ENCODE data around the gene MICA.
A peak's percentile ranks its signal among the peaks of the same experiment; 100 is the strongest.
"Not testable (repeated sequence)": the region's sequence is repeated elsewhere in the genome, so short reads cannot be mapped to it uniquely, and the experiment has no call there.

MICA gene

DNA sequence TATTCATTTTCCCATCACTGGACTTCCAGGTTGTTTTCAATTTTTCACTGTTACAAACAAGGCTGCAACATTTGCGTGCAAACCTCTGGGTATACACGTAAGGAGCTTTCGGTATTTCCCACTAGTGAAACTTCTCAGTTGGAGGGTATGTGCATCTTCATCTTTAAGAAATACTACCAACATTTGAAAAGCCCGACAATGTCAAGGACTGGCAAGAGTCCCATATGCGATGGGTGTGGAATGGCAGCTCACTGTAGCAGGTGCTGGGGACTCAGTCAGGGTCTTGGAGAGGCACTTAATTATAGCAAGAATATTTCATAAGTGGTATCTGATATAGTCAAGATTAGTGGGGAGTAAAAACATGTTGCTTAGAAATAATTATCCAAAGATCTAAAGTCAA lies 37.5 kb upstream of the MICA start:
- TF ChIP-seq, protein P1, sequence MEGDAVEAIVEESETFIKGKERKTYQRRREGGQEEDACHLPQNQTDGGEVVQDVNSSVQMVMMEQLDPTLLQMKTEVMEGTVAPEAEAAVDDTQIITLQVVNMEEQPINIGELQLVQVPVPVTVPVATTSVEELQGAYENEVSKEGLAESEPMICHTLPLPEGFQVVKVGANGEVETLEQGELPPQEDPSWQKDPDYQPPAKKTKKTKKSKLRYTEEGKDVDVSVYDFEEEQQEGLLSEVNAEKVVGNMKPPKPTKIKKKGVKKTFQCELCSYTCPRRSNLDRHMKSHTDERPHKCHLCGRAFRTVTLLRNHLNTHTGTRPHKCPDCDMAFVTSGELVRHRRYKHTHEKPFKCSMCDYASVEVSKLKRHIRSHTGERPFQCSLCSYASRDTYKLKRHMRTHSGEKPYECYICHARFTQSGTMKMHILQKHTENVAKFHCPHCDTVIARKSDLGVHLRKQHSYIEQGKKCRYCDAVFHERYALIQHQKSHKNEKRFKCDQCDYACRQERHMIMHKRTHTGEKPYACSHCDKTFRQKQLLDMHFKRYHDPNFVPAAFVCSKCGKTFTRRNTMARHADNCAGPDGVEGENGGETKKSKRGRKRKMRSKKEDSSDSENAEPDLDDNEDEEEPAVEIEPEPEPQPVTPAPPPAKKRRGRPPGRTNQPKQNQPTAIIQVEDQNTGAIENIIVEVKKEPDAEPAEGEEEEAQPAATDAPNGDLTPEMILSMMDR (IDR thresholded peaks at IDR 0.05; ENCODE audit: low read depth, low read length), result no peak
- H3K4me1 ChIP-seq, result no peaks in the 10 kb centered on the region
- H3K9me3 ChIP-seq, result no peaks in the 10 kb centered on the region
- H3K27me3 ChIP-seq, result peaks cover 48% of the 10 kb centered on the region
- no peaks in the 10 kb centered on the region for H3K36me3 ChIP-seq
- no peak overlapping the region for H3K4me3 ChIP-seq (ENCODE audit: low read depth, low read length)
- no peak for DNase-seq

DNA sequence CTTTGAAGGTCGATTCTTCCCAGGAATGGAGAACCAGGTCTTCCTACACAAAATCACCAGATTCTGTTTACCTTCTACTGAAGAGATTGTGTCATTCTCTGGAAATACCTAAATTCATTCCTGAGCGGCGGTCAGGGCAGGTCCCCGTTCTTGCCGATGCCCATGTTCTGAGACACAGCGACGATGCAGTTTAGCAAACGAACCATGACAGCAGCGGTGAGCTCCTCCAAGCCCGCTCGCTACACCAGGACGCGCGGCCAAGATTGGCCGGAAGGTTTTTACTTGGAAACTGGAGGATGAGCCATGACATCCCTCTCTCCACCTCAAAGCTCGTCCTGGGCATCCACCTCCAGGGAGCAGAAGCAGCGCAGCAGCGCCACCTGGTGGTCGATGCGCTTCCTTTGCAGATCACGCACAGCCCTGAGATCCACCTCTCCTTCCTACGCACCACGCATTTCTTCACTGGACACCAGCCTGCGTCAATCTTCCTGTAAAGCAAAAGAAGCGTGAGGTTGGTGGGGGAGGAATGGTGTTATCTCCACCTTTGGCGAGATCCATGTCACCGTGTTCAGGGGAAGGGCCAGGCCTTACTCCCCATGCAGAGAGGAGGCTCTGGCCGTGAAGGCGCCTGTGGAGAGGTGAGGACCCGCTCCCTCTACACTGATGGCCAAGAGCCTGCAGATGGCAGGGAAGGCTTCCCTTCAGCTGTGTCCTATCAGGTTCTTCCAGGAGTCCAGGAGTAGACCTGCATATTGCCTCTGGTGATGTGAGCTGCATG lies 36.5 kb upstream of the MICA start:
- Histone ChIP-seq H3K4me1 (no peaks in the 10 kb centered on the region), H3K9me3 (no peaks in the 10 kb centered on the region), H3K36me3 (no peaks in the 10 kb centered on the region), H3K4me3 (ENCODE audit: low read depth, low read length) (no peak overlapping the region), H3K27me3 (peaks cover 50% of the 10 kb centered on the region)
- DNase-seq, result peak; percentile 88
- TF ChIP-seq, protein P1 (IDR thresholded peaks at IDR 0.05; ENCODE audit: low read depth, low read length), result peak; percentile 91

DNA sequence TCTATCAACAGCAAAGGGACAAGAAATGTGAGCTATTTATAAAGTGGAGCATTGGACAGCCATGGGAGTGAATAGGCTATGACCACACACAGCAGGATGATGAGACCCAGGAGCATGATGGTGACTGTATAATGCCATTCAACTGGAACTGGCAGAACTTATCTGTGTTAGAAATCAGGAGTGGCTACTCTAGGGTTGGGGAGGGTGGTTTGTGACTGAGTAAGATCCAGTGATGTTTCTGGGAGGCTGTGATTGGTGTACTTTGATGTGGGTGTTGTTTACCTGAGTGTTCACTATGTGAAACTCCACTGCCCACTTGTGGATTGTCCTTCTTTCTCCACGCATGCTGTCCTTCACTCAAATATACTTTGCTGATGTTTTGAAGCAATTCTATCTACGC lies 34.9 kb upstream of the MICA start:
- Histone ChIP-seq H3K9me3 (no peaks in the 10 kb centered on the region), H3K4me1 (no peaks in the 10 kb centered on the region), H3K36me3 (no peaks in the 10 kb centered on the region), H3K27me3 (peaks cover 55% of the 10 kb centered on the region), H3K4me3 (ENCODE audit: low read depth, low read length) (no peak overlapping the region)
- DNase-seq, result no peak
- TF ChIP-seq, protein P1 (IDR thresholded peaks at IDR 0.05; ENCODE audit: low read depth, low read length), result no peak

DNA sequence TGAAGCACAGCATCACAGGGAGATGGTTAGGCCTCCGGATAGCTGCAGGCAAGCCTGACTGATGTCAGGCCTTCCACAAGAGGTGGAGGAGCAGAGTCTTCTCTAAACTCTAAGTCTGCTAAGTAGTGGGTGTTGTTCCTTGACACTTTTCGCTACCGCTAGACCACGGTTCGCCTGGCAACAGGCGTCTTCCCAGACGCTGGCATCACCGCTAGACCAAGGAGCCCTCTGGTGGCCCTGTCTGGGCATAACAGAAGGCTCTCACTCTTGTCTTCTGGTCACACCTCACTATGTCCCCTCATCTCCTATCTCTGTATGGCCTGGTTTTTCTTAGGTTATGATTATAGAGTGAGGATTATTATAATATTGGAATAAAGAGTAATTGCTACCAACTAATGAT lies 29.3 kb upstream of the MICA start:
- H3K36me3 ChIP-seq; DNase-seq; H3K4me1 ChIP-seq; H3K9me3 ChIP-seq; H3K4me3 ChIP-seq (ENCODE audit: low read depth, low read length): not testable (repeated sequence)
- H3K27me3 ChIP-seq, result peaks cover 46% of the 10 kb centered on the region

DNA sequence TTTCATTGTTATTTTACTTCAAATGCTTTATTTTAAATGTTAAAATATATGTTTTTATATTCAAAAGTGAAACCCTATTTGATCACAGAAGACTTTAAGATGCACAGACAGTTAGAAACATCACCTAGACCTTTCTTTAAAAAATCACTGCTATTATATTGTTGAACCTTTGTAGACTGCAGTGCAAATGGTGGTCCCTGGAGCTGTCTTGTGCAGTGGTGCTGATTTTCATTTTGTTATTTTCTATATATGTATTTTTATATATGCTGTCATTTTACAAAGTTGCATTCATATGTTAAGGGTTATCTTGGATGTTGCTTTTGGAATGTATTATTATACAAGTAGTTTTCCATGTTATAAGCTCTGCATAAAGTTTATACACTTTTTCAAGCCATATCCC lies 27.7 kb upstream of the MICA start:
- Histone ChIP-seq H3K4me3 (ENCODE audit: low read depth, low read length) (no peak overlapping the region), H3K9me3 (no peaks in the 10 kb centered on the region; the same call in 1 of the 2 replicates), H3K36me3 (no peaks in the 10 kb centered on the region), H3K27me3 (peaks cover 45% of the 10 kb centered on the region), H3K4me1 (no peaks in the 10 kb centered on the region)
- TF ChIP-seq, protein P1 (IDR thresholded peaks at IDR 0.05; ENCODE audit: low read depth, low read length), result no peak
- no peak for DNase-seq

DNA sequence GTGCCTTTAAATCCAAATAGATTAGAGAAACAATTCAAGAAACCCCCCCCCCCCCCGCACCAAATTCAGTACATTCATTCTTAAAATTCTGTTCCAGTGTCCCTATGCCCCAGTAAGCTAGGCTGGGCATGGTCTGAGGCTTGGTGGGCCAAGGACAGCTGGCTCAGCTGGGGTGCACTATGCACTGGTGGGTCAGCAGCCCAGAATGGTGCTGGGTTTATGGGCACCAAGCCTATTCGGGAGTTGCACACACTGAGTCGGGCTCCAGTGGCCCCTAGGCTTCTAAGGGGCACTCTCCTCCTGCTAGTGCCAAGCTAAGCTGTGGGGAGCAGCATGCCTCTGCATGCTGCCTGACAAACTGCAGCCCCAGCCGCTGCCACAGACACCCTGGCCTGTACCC lies 26.4 kb upstream of the MICA start:
- H3K9me3 ChIP-seq, result no peaks in the 10 kb centered on the region; the same call in 1 of the 2 replicates
- peaks cover 47% of the 10 kb centered on the region for H3K27me3 ChIP-seq
- H3K36me3 ChIP-seq, result no peaks in the 10 kb centered on the region
- no peak for DNase-seq
- H3K4me3 ChIP-seq (ENCODE audit: low read depth, low read length), result no peak overlapping the region
- TF ChIP-seq, protein P1 (IDR thresholded peaks at IDR 0.05; ENCODE audit: low read depth, low read length), result no peak
- H3K4me1 ChIP-seq, result no peaks in the 10 kb centered on the region

Measured in BE2C (cell line).